HG02763 (cell line): ENCODE data around the gene SLC35F3.
"Not testable (repeated sequence)": the region's sequence is repeated elsewhere in the genome, so short reads cannot be mapped to it uniquely, and the experiment has no call there.

Experiments used
- ATAC-seq: cut with Tn5 transposase; IDR thresholded peaks from one replicate; pipeline ENCODE4 v1.9.1; 2021; ENCODE audit warnings: mild to moderate bottlenecking, moderate library complexity; ENCODE audit not compliant: unreplicated experiment

SLC35F3 gene

DNA sequence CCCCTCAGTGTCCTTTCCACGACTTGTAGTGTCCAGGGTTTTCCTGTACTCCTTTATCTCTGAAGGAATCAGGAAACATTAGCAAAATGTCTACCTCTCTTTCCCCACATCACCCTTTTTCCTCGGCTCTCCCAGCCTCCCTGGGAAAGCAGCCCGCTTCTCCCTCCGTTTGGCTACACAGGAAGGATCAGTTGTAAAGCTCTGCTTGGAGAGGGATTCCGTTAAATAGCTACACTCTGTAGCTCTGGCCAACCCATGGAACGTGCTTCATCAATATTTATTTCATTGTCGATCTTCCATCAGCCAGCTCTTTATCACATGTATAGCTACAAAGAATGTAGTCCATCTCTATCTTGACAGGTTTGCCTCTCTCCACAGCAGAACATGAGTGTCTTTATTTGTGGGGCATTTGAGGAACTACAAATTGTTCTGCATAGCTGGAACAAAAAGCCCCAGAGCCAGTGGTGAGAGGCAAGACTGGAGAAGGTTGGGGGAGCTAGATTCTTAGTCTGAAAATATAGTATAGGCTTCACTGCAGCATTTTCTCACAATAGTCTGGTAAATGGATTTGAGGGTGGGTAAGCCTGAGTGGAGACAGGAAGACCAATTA lies 191.8 kb downstream of the SLC35F3 start:
- ATAC-seq = no peak

DNA sequence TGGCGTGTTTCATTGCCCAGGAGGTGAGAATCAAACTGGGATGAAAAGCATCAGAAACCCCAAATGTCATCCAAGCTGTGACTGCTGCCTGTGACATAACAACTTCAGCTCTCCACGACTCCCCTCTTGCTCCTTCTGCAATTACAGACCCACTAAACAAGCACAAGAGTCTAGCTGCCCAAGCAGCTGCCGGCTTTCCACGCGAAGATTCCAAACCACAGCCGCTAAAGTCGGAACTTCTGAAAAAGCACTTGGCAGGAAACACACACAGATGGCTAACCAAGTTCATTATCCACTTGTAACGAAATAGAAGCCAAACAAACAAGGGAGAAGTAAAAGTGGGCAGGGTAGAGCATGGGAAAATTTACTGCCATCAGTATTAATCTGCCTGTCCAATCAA lies 198.1 kb downstream of the SLC35F3 start:
- ATAC-seq = no peak

- ATAC-seq = no peak
Measured at GRCh38 chr1:234103198-234103597, 198.7 kb downstream of the SLC35F3 start.

DNA sequence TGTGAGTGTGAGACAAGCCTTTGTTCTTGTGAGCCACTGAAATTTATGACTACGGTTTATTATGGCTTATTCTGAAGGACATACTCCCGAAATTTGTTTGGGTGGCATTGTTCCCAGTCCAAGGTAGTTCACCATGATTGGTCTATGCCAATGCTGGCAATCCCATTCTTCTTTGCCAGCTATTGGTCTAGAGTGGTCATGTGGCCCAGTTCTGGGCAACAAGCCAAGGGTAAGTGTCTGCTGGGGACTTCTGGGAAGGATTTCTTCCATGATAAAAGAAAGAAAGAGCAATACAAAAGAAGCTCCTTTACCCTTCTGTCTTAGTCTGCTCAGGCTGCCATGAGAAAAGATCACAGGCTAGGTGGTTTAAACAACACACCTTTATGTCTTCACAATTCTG lies 201.6 kb downstream of the SLC35F3 start:
- ATAC-seq = no peak

DNA sequence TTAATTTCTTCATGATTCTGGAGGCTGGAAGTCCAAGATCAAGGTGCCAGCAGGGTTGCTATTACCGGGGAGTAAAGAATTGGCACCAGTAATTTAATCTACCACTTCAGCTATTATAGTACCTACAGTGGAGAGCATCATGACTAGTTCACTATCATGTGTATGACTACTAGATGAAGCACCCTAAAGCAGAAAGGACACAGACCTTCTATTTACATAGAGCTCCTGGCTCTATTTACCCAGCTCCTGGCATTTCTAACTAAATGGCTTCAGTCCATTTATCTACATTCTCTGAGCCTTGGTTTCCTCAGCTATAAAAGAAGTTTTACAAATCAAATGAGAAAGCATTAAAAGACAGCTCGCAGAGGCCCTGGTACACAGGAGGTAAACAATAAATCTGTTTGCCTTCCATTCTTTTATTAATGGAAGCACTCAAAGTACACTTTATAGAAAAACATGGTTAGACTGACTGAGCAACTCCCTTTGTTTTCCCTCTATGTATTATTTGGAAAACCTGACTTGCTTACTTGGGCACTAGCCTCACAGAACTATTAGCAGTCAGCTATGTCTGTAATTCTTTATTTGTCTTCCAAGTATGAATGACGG lies 203.0 kb downstream of the SLC35F3 start:
- ATAC-seq = no peak

DNA sequence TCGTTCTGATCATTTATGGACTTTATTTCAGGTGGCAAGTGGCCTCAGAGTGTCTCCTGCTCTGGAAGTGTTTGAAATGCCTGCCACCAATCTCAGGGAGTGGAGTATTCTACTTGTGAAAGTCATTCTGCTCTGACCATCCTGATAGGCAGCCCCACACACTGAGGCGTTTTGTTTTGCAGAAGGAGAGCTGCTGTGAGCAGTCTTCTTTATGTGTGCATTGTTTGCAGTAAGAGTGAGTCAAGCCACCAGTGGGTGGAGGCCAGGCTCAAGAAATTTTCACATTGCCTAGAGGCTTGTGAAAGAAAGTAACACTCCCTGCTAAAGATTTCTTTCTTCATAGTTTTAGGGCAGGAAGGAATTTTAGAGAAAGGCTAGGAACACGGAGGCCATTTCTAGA lies 204.4 kb downstream of the SLC35F3 start:
- ATAC-seq = no peak

DNA sequence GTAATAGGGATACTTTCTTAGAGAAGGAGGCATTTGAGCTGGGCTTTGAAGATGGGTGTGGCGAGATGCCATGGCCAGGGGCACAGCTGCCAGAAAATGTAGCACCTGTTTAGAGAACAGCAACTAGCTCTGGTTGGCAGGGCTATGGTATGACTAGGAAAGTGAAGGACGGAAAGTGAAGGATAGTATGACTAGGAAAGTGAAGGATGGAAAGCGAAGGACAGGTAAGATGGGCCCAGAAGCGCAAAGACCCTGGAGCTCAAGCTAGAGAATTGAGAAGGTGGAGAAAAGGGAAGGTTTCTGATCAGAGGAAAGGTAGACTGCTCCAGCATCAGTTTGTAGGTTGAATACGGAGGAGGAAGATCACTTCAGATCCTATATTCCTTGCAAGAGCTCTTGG lies 205.4 kb downstream of the SLC35F3 start:
- no peak for ATAC-seq

DNA sequence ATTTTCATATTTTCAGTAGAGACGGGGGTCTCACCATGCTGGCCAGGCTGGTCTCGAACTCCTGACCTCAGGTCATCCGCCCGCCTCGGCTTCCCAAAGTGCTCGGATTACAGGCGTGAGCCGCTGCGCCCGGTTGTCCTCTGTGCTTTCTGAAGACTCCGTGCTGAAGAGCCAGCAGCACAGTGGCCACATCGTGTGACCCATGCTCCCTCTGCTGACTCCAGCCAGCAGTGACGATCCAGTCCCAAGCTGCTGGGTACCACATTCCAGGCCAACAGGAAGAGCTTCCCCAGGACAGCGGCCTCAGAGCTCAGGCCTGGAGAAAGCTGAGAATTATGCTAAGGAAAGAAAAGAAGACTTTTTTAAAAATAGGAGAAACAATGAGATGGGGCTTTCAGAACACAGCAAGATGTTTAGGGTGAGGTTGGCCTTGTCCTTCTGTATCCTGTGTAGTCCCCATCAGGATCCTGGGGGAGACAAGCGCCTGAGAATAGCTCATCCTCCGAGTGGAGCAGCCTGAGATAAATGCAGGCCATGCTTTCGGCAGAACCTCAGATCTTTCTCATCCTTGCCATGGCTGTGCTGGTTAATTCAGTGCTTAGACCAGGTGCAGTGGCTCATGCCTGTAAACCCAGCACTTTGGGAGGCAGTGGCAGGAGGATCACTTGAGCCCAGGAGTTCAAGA lies 207.1 kb downstream of the SLC35F3 start:
- no peak for ATAC-seq

DNA sequence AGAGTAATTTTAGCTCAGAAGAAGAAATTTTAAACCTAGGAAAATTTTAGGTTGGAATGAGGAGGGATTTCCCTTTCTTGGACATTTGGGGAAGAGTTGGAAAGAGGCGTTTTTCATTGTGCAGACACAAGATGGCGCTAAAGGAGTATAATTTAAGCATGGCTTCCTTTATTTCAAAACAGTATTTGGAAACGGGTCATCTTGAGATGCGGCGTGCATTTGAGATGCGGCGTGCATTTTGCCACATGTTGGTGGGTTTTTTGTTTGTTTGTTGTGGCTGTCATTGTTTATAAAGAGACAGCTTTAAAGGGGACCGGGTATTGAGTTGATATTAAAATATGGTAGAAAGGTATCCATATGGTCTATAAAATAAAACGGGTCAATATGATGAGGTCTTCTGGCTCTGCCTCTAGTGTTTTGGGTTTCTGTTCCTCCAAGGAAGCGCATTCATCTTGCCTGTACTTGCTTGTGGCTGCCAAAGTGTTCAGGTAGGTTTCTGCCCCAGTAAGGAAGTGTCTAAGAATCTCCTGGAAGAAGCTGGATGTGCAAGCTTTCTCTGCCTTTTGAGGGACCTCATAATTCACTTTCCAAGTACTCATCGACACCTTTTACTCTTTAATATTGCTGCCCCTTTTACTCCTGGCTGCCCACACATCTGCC lies 210.3 kb downstream of the SLC35F3 start:
- ATAC-seq = no peak

DNA sequence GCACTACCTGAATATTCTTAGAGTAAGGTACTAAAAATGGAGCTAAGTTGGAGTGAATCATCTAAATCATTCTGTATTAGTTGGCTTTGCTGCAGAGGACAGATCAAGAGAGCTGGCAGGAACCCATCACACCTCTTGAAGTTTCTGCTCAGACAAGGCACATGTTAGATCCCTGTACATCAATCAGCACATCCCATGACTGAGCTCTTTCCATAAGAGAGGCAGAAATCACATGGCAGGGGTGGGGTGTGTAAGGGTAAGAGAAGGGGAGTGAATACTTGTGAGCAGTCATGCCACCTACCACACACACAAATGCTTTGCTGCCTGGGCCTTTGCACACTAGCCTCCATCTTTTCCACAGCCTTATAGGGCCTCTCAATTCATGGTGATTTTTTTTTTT lies 214.4 kb downstream of the SLC35F3 start:
- no peak for ATAC-seq

- ATAC-seq = no peak
Measured at GRCh38 chr1:234119431-234119830, 215.0 kb downstream of the SLC35F3 start.

- no peak for ATAC-seq
Measured at GRCh38 chr1:234120327-234120944, 216.0 kb downstream of the SLC35F3 start.

- not testable (repeated sequence) for ATAC-seq
Measured at GRCh38 chr1:234121659-234122058, 217.2 kb downstream of the SLC35F3 start.

DNA sequence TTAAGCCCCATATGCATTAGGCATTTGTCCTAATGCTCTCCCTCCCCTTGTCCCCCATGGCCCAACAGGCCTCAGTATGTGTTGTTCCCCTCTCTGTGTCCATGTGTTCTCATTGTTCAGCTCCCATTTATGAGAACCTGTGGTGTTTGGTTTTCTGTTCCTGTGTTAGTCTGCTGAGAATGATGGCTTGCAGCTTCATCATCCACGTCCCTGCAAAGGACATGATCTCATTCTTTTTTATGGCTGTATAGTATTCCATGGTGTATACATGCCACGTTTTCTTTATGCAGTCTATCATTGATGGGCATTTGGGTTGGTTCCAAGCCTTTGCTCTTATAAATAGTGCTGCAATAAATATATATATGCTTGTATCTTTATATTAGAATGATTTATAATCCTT lies 218.1 kb downstream of the SLC35F3 start:
- ATAC-seq = not testable (repeated sequence)

- no peak for ATAC-seq
Measured at GRCh38 chr1:234123867-234124266, 219.4 kb downstream of the SLC35F3 start.

GRCh38 chr1:234125283-234125682 lies 220.8 kb downstream of the SLC35F3 start:
- ATAC-seq = no peak

GRCh38 chr1:234125714-234126113 lies 221.2 kb downstream of the SLC35F3 start:
- ATAC-seq = no peak

GRCh38 chr1:234127026-234127671 lies 222.7 kb downstream of the SLC35F3 start:
- no peak for ATAC-seq

DNA sequence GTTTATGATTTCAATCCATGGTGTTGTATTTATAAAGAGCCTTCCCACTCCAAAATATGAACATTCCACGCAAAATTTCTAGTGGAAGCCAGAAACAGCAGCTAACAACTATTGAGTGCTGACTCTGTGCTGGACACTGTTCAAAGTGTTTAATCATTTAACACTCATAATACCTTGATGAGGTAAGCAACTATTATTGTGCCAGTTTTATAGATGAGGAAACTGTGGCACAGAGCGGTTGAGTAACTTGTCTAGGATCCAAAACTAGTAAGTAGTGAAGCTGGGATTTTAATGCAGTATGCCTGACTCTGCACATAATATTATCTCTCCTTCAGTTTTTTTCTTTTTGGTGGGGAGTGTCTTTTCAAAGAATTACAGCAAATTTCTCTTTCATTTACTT lies 228.3 kb downstream of the SLC35F3 start:
- no peak for ATAC-seq

GRCh38 chr1:234134878-234135277 lies 230.4 kb downstream of the SLC35F3 start:
- no peak for ATAC-seq

DNA sequence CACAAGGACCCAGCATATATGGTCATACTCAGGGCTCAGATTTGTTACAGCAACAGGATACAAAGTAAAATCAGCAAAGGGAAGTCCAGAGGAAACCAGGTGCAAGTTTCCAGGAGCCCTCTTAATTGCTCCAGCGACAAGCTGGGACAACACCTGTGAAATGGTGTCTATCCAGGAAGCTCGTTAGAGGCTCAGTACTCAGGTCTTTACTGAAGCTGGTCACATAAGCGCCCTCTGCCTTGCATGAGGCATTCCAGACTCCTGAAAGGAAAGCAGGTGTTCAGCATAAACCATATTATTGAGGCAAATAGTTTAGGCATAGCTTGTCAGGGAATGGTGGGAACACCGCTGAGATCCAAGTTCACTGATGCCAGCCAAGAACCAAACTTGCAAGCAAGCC lies 231.0 kb downstream of the SLC35F3 start:
- ATAC-seq = no peak
